Smooth muscle cell (in vitro differentiated cells): Measurements from ENCODE around the gene IPO9. TPM values are rescaled to one million over a fixed set of nuclear protein-coding genes. Genes with fewer than 3 reads are reported as not detected.

Source experiments
- DNase-seq: peaks from one replicate; lab custom pipeline; 2025; ENCODE audit not compliant: unreplicated experiment; lab: John Stamatoyannopoulos, UW
- H2AFZ ChIP-seq: fragments of 200-600 bp; sonication (generic); 2 replicates; pipeline ENCODE4 v1.6.0; 2016; ENCODE audit warnings: antibody characterized with exemption, low read depth, mild to moderate bottlenecking
- H3F3A ChIP-seq: fragments of 200-600 bp; sonication (generic); 2 replicates; pipeline ENCODE4 v1.6.0; 2017; ENCODE audit warnings: antibody characterized with exemption, low read depth
- H3K27ac ChIP-seq: fragments of 200-600 bp; sonication (generic); 2 replicates; pipeline ENCODE4 v1.5.1; 2016; ENCODE audit warnings: low read depth, mild to moderate bottlenecking
- H3K27me3 ChIP-seq: fragments of 200-600 bp; sonication (generic); 2 replicates; pipeline ENCODE4 v1.6.1; 2016; ENCODE audit warnings: low read depth, mild to moderate bottlenecking
- H3K36me3 ChIP-seq: fragments of 200-600 bp; sonication (generic); 2 replicates; pipeline ENCODE4 v1.5.1; 2016; ENCODE audit warnings: low read depth
- H3K4me1 ChIP-seq: fragments of 200-600 bp; sonication (generic); 2 replicates; pipeline ENCODE4 v1.5.1; 2016; ENCODE audit warnings: low read depth
- H3K4me2 ChIP-seq: fragments of 200-600 bp; sonication (generic); 2 replicates; pipeline ENCODE4 v1.6.0; 2016; ENCODE audit warnings: mild to moderate bottlenecking
- H3K4me3 ChIP-seq: fragments of 200-600 bp; sonication (generic); 2 replicates; pipeline ENCODE4 v1.5.1; 2016; ENCODE audit warnings: mild to moderate bottlenecking
- H3K79me2 ChIP-seq: fragments of 200-600 bp; sonication (generic); 2 replicates; pipeline ENCODE4 v1.6.0; 2016; ENCODE audit warnings: low read depth, mild to moderate bottlenecking
- H3K9ac ChIP-seq: fragments of 200-600 bp; sonication (generic); 2 replicates; pipeline ENCODE4 v1.6.0; 2016; ENCODE audit warnings: low read depth
- H3K9me3 ChIP-seq: fragments of 200-600 bp; sonication (generic); replicated peaks from 2 replicates; pipeline ENCODE4 v1.5.1; 2016; ENCODE audit warnings: low read depth
- H4K20me1 ChIP-seq: fragments of 200-600 bp; sonication (generic); 2 replicates; pipeline ENCODE4 v1.6.0; 2016; ENCODE audit warnings: low read depth
- CTCF ChIP-seq: fragments of 200-600 bp; sonication (generic); IDR thresholded peaks from 2 replicates; pipeline ENCODE4 v1.5.1; 2017; ENCODE audit warnings: borderline replicate concordance, mild to moderate bottlenecking, antibody characterized with exemption; ENCODE audit not compliant: insufficient read depth, poor library complexity, severe bottlenecking
- WGBS: methylation state at CpG from one replicate; pipeline ENCODE4 v1.1.7; 2016; ENCODE audit warnings: low lambda C conversion rate; 5-methylcytosine and 5-hydroxymethylcytosine counted together
- polyA plus RNA-seq: library from polyadenylated mRNA; unstranded; fragments of >200 nt; fragmentation: Nextera tagmentation; extraction: Ambion mirVana; gene quantifications from 2 replicates; pipeline ENCODE4 v1.2.1, GENCODE V29; 2016
- total RNA-seq: library from RNA; depleted of rRNA; stranded (reverse); fragments of >200 nt; gene quantifications from 2 replicates; pipeline ENCODE4 v1.2.3, GENCODE V29; 2014

Gene IPO9
- total and polyA plus RNA-seq, 2 experiments from 2014 or later, result 24.9 to 43.6 TPM

- Histone ChIP-seq H3K27ac (peak overlapping the region; percentile 78), H3K27me3 (no peaks in the 10 kb centered on the region), H3K9ac (no peak overlapping the region), H3K4me2 (peak overlapping the region; percentile 67), H3K79me2 (no peaks in the 10 kb centered on the region), H4K20me1 (no peaks in the 10 kb centered on the region), H3K9me3 (no peaks in the 10 kb centered on the region), H3K4me3 (no peak overlapping the region), H3K4me1 (no peaks in the 10 kb centered on the region), H2AFZ (no peak overlapping the region), H3F3A (peaks cover 16% of the 10 kb centered on the region), H3K36me3 (no peaks in the 10 kb centered on the region)
- no peak for DNase-seq
- TF ChIP-seq CTCF, result no peak
- 86% methylated on average over 5 of the region's 5 CpGs for WGBS
These were observed 89.4 kb downstream of the IPO9 start for GRCh38 chr1:201918343-201918742.

GRCh38 chr1:201921952-201922558 is 93.1 kb downstream of the IPO9 start:
- Histone ChIP-seq H2AFZ (no peak overlapping the region), H3F3A (peaks cover 16% of the 10 kb centered on the region), H3K4me3 (no peak overlapping the region), H4K20me1 (no peaks in the 10 kb centered on the region), H3K27ac (no peak overlapping the region), H3K9ac (no peak overlapping the region), H3K4me1 (no peaks in the 10 kb centered on the region), H3K9me3 (no peaks in the 10 kb centered on the region), H3K79me2 (peaks cover 2% of the 10 kb centered on the region), H3K36me3 (no peaks in the 10 kb centered on the region), H3K4me2 (no peak overlapping the region), H3K27me3 (no peaks in the 10 kb centered on the region)
- DNase-seq, result no peak
- no peak for TF ChIP-seq CTCF
- WGBS, result 94% methylated on average over 3 of the region's 3 CpGs

- Histone ChIP-seq H3K79me2 (peaks cover 2% of the 10 kb centered on the region), H3K4me1 (no peaks in the 10 kb centered on the region), H3K9me3 (no peaks in the 10 kb centered on the region), H3K4me2 (no peak overlapping the region), H3K4me3 (no peak overlapping the region), H3K27me3 (no peaks in the 10 kb centered on the region), H3F3A (peaks cover 3% of the 10 kb centered on the region), H3K9ac (no peak overlapping the region), H3K27ac (no peak overlapping the region), H2AFZ (no peak overlapping the region), H3K36me3 (no peaks in the 10 kb centered on the region), H4K20me1 (no peaks in the 10 kb centered on the region)
- DNase-seq, result no peak
- WGBS, result 75% methylated on average over 2 of the region's 2 CpGs
- no peak for TF ChIP-seq CTCF
These were observed 96.3 kb downstream of the IPO9 start for GRCh38 chr1:201925301-201925567.

GRCh38 chr1:201925981-201926645 is 97.2 kb downstream of the IPO9 start:
- H3K27me3 ChIP-seq, result no peaks in the 10 kb centered on the region
- H2AFZ ChIP-seq, result peak overlapping the region; percentile 43
- WGBS, result 46% methylated on average over 5 of the region's 5 CpGs
- H4K20me1 ChIP-seq, result no peaks in the 10 kb centered on the region
- H3K4me2 ChIP-seq, result no peak overlapping the region
- peaks cover 2% of the 10 kb centered on the region for H3K79me2 ChIP-seq
- no peak for DNase-seq
- no peaks in the 10 kb centered on the region for H3K9me3 ChIP-seq
- H3K4me3 ChIP-seq, result no peak overlapping the region
- H3K36me3 ChIP-seq, result no peaks in the 10 kb centered on the region
- TF ChIP-seq CTCF, result no peak
- H3F3A ChIP-seq, result no peaks in the 10 kb centered on the region
- no peaks in the 10 kb centered on the region for H3K4me1 ChIP-seq
- peak overlapping the region; percentile 44 for H3K27ac ChIP-seq
- no peak overlapping the region for H3K9ac ChIP-seq
